Trophoblast cell (in vitro differentiated cells and primary cell): ENCODE data around the gene HES6.
A peak's percentile ranks its signal among the peaks of the same experiment; 100 is the strongest.

ENCODE experiments used
- DNase-seq, 2 donors: peaks; one replicate each; pipeline ENCODE4 v3.0.0-alpha.2; 2016
- H2AFZ ChIP-seq: 2 replicates; pipeline ENCODE4 v1.6.1; 2013; ENCODE audit warnings: low read length, moderate library complexity, mild to moderate bottlenecking; ENCODE audit not compliant: insufficient read depth, poor library complexity
- H2AK5ac ChIP-seq: 2 replicates; pipeline ENCODE4 v1.6.1; 2013; ENCODE audit warnings: mild to moderate bottlenecking, low read length
- H2BK120ac ChIP-seq: 2 replicates; pipeline ENCODE4 v1.6.1; 2013; ENCODE audit warnings: low read length, mild to moderate bottlenecking, moderate library complexity; ENCODE audit not compliant: insufficient read depth, poor library complexity
- H2BK12ac ChIP-seq: 2 replicates; pipeline ENCODE4 v1.6.1; 2013; ENCODE audit warnings: mild to moderate bottlenecking, low read length, moderate library complexity
- H2BK5ac ChIP-seq: 2 replicates; pipeline ENCODE4 v1.6.1; 2013; ENCODE audit warnings: low read length, low read depth, moderate library complexity, mild to moderate bottlenecking; ENCODE audit not compliant: poor library complexity
- H3K14ac ChIP-seq: 2 replicates; pipeline ENCODE4 v1.6.1; 2013; ENCODE audit warnings: mild to moderate bottlenecking, low read length
- H3K18ac ChIP-seq: 2 replicates; pipeline ENCODE4 v1.6.1; 2013; ENCODE audit warnings: mild to moderate bottlenecking, low read length
- H3K23ac ChIP-seq: 2 replicates; pipeline ENCODE4 v1.6.1; 2013; ENCODE audit warnings: low read length
- H3K27ac ChIP-seq: 2 replicates; pipeline ENCODE4 v1.5.1; 2013; ENCODE audit warnings: low read depth, mild to moderate bottlenecking, inconsistent platforms, low read length, moderate library complexity
- H3K27me3 ChIP-seq: 2 replicates; pipeline ENCODE4 v1.6.1; 2013; ENCODE audit warnings: inconsistent platforms, mild to moderate bottlenecking, low read length, moderate library complexity; ENCODE audit not compliant: insufficient read depth
- H3K36me3 ChIP-seq, 2 experiments: 1 replicate in 1 of 2; 2 replicates in 1 of 2; pipeline ENCODE4 v1.6.1; 2013; ENCODE audit warnings: low read length in 2 of 2, mild to moderate bottlenecking in 2 of 2, moderate library complexity in 1 of 2; ENCODE audit not compliant: insufficient read depth in 2 of 2, control insufficient read depth in 1 of 2
- H3K4ac ChIP-seq: 2 replicates; pipeline ENCODE4 v1.6.1; 2013; ENCODE audit warnings: low read depth, mild to moderate bottlenecking, low read length, moderate library complexity
- H3K4me1 ChIP-seq, 2 experiments: 1 replicate in 1 of 2; 2 replicates in 1 of 2; pipeline ENCODE4 v1.6.1; 2013; ENCODE audit warnings: low read length in 2 of 2, mild to moderate bottlenecking in 2 of 2, moderate library complexity in 1 of 2; ENCODE audit not compliant: insufficient read depth in 2 of 2, control insufficient read depth in 1 of 2
- H3K4me2 ChIP-seq: 2 replicates; pipeline ENCODE4 v1.6.1; 2013; ENCODE audit warnings: inconsistent platforms, mild to moderate bottlenecking, low read length, moderate library complexity
- H3K4me3 ChIP-seq: 2 replicates; pipeline ENCODE4 v1.5.1; 2013; ENCODE audit warnings: mild to moderate bottlenecking, low read depth, low read length, inconsistent platforms
- H3K79me1 ChIP-seq: one replicate; pipeline ENCODE4 v1.6.1; 2013; ENCODE audit warnings: low read length
- H3K79me2 ChIP-seq: 2 replicates; pipeline ENCODE4 v1.6.1; 2013; ENCODE audit warnings: low read length, mild to moderate bottlenecking; ENCODE audit not compliant: control insufficient read depth, insufficient read depth, poor library complexity
- H3K9ac ChIP-seq: 2 replicates; pipeline ENCODE4 v1.6.1; 2013; ENCODE audit warnings: mild to moderate bottlenecking, low read length
- H3K9me3 ChIP-seq: 2 replicates; pipeline ENCODE4 v1.6.1; 2013; ENCODE audit warnings: low read depth, mild to moderate bottlenecking, control low read depth, inconsistent platforms, low read length; ENCODE audit not compliant: insufficient read depth
- H4K12ac ChIP-seq: 2 replicates; pipeline ENCODE4 v1.6.1; 2013; ENCODE audit warnings: low read depth, mild to moderate bottlenecking, low read length, moderate library complexity
- H4K8ac ChIP-seq: 2 replicates; pipeline ENCODE4 v1.6.1; 2013; ENCODE audit warnings: low read depth, mild to moderate bottlenecking, low read length, moderate library complexity
- H4K91ac ChIP-seq: one replicate; pipeline ENCODE4 v1.6.1; 2013; ENCODE audit warnings: low read depth, mild to moderate bottlenecking, low read length, moderate library complexity
- WGBS: extraction: QIAGEN DNeasy Blood & Tissue Kit; methylation state at CpG from one replicate; pipeline ENCODE4 v1.1.7; 2013; ENCODE audit warnings: missing lambda C conversion rate; ENCODE audit not compliant: insufficient read length, insufficient coverage; ENCODE audit errors: extremely low coverage; 5-methylcytosine and 5-hydroxymethylcytosine counted together

Gene HES6

GRCh38 chr2:238267341-238267710, 27.5 kb upstream of the HES6 start:
- Histone ChIP-seq H4K8ac (no peak overlapping the region), H3K4me3 (no peak overlapping the region)
- WGBS: no CpG with 5 or more reads among the region's 1 CpG

DNA sequence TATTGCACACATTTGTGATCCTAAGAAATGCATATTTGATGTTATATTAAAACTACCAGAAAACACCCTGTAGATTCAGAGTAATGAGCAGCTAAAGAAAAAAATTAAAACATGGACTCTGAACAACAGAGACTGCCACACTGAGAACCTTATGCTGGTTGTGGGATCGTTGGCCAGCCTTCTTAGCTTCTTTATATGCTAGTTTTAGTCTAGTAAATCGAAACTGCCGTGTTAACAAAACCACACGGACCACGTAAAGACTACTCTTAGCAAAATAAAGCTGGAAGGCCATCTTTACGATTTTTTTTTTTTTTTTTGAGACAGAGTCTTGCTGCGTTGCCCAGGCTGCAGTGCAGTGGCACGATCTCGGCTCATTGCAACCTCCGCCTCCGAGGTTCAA, 25.8 kb upstream of the HES6 start:
- Histone ChIP-seq H3K9ac (no peak overlapping the region), H2BK120ac (no peak overlapping the region), H3K14ac (no peak overlapping the region), H3K4me1 (peaks cover 10 to 24% of the 10 kb centered on the region in 2 experiments), H2AK5ac (no peak overlapping the region), H2BK12ac (no peak overlapping the region), H3K9me3 (no peaks in the 10 kb centered on the region), H3K4me3 (no peak overlapping the region), H3K27me3 (no peaks in the 10 kb centered on the region), H3K18ac (no peak overlapping the region), H3K4ac (no peak overlapping the region), H4K8ac (no peak overlapping the region), H3K23ac (no peak overlapping the region), H3K79me2 (no peaks in the 10 kb centered on the region), H4K12ac (no peak overlapping the region), H3K79me1 (peaks cover 6% of the 10 kb centered on the region), H2AFZ (no peak overlapping the region), H2BK5ac (no peak overlapping the region), H4K91ac (no peak overlapping the region), H3K36me3 (peaks cover 0 to 4% of the 10 kb centered on the region in 2 experiments), H3K27ac (no peak overlapping the region), H3K4me2 (no peak overlapping the region)
- DNase-seq: no peak
- WGBS: no CpG with 5 or more reads among the region's 11 CpGs

More at GRCh38 chr2:238267341-238267710, 27.5 kb upstream of the HES6 start:
- no peak overlapping the region for H3K23ac ChIP-seq
- H2BK12ac ChIP-seq: no peak overlapping the region
- H2AFZ ChIP-seq: no peak overlapping the region
- H3K27ac ChIP-seq: no peak overlapping the region
- no peak overlapping the region for H2AK5ac ChIP-seq
- H2BK5ac ChIP-seq: no peak overlapping the region
- H3K4me1 ChIP-seq: peaks cover 18 to 29% of the 10 kb centered on the region in 2 experiments
- no peak overlapping the region for H3K9ac ChIP-seq
- H4K12ac ChIP-seq: no peak overlapping the region
- peaks cover 0 to 5% of the 10 kb centered on the region in 2 experiments for H3K36me3 ChIP-seq
- H3K18ac ChIP-seq: no peak overlapping the region
- no peak overlapping the region for H2BK120ac ChIP-seq
- no peak for DNase-seq
- H3K4ac ChIP-seq: no peak overlapping the region
- H3K79me2 ChIP-seq: no peaks in the 10 kb centered on the region
- H3K27me3 ChIP-seq: no peaks in the 10 kb centered on the region
- peak overlapping the region; percentile 16 for H3K14ac ChIP-seq
- H4K91ac ChIP-seq: peak overlapping the region; percentile 75
- no peak overlapping the region for H3K4me2 ChIP-seq
- H3K9me3 ChIP-seq: no peaks in the 10 kb centered on the region
- H3K79me1 ChIP-seq: peaks cover 7% of the 10 kb centered on the region

- H4K12ac ChIP-seq: no peak overlapping the region
- H3K18ac ChIP-seq: no peak overlapping the region
Measured at GRCh38 chr2:238264072-238264460, 24.2 kb upstream of the HES6 start.

GRCh38 chr2:238263204-238264071, 23.6 kb upstream of the HES6 start:
- Histone ChIP-seq H3K27me3 (no peaks in the 10 kb centered on the region), H2AFZ (no peak overlapping the region), H3K36me3 (peaks cover 0 to 2% of the 10 kb centered on the region in 2 experiments), H3K4me2 (no peak overlapping the region), H3K79me1 (peaks cover 6% of the 10 kb centered on the region), H2BK5ac (no peak overlapping the region), H3K9ac (no peak overlapping the region), H3K9me3 (no peaks in the 10 kb centered on the region), H4K8ac (no peak overlapping the region), H4K91ac (no peak overlapping the region), H3K23ac (no peak overlapping the region), H3K79me2 (no peaks in the 10 kb centered on the region), H3K4me1 (peaks cover 8 to 20% of the 10 kb centered on the region in 2 experiments), H3K27ac (no peak overlapping the region), H2AK5ac (no peak overlapping the region), H3K4ac (no peak overlapping the region), H4K12ac (no peak overlapping the region), H2BK12ac (no peak overlapping the region), H2BK120ac (no peak overlapping the region), H3K4me3 (no peak overlapping the region), H3K18ac (no peak overlapping the region), H3K14ac (no peak overlapping the region)
- no CpG with 5 or more reads among the region's 13 CpGs for WGBS
- DNase-seq: peak; percentile 75 to 82

More at GRCh38 chr2:238264072-238264460, 24.2 kb upstream of the HES6 start:
- Histone ChIP-seq H4K8ac (no peak overlapping the region), H3K23ac (no peak overlapping the region), H2BK12ac (no peak overlapping the region), H3K27me3 (no peaks in the 10 kb centered on the region), H3K4me3 (no peak overlapping the region), H3K4me1 (peaks cover 8 to 20% of the 10 kb centered on the region in 2 experiments), H3K9ac (no peak overlapping the region), H2AFZ (no peak overlapping the region), H2AK5ac (no peak overlapping the region), H3K79me2 (no peaks in the 10 kb centered on the region), H3K4me2 (no peak overlapping the region), H3K36me3 (peaks cover 0 to 2% of the 10 kb centered on the region in 2 experiments), H3K9me3 (no peaks in the 10 kb centered on the region), H3K79me1 (peaks cover 6% of the 10 kb centered on the region), H2BK5ac (no peak overlapping the region), H3K14ac (no peak overlapping the region), H3K27ac (no peak overlapping the region), H2BK120ac (no peak overlapping the region), H3K4ac (no peak overlapping the region), H4K91ac (no peak overlapping the region)
- DNase-seq: no peak
- no CpG with 5 or more reads among the region's 4 CpGs for WGBS
